HG03280 (cell line): ENCODE results near the gene TNFRSF13B.
"Not testable (repeated sequence)": the region's sequence is repeated elsewhere in the genome, so short reads cannot be mapped to it uniquely, and the experiment has no call there.

Experiments used
- ATAC-seq: cut with Tn5 transposase; IDR thresholded peaks from one replicate; pipeline ENCODE4 v1.9.1; 2021; ENCODE audit warnings: mild to moderate bottlenecking, moderate library complexity; ENCODE audit not compliant: unreplicated experiment

TNFRSF13B gene

GRCh38 chr17:16961792-16962191, 10.1 kb downstream of the TNFRSF13B start:
- ATAC-seq: no peak

DNA sequence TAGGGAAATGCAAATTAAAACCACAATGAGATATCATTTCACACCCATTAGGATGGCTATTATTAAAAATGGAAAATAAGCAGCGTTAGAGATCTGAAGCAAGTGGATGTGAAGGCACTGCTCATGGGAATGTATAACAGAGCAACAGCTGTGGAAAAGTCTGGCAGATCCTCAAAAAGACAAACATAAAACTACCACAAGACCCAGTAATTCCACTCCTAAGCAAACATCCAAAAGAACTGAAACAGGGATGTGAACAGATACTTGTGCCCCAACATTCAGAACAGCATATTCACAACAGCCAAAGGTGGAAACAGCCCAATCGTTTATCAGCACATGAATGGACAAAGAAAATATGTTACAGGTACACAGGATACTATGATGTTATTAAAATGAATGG, 10.9 kb downstream of the TNFRSF13B start:
- ATAC-seq: not testable (repeated sequence)

GRCh38 chr17:16955011-16955410, 16.9 kb downstream of the TNFRSF13B start:
- ATAC-seq: not testable (repeated sequence)

- no peak for ATAC-seq
Observed at GRCh38 chr17:16954521-16954920, 17.4 kb downstream of the TNFRSF13B start.

DNA sequence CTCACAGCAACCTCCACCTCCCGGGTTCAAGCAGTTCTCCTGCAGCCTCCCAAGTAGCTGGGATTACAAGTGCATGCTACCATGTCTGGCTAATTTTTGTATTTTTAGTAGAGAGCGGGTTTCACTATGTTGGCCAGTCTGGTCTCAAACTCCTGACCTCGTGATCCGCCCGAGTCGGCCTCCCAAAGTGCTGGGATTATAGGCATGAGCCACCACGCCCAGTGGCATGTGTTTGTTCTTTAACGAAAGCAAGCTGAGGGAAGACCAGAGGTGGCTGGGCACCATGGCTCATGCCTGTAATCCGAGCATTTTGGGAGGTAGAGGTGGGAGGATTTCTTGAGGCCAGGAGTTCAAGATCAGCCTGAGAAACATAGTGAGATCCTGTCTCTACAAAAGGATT, 18.1 kb downstream of the TNFRSF13B start:
- ATAC-seq: no peak

DNA sequence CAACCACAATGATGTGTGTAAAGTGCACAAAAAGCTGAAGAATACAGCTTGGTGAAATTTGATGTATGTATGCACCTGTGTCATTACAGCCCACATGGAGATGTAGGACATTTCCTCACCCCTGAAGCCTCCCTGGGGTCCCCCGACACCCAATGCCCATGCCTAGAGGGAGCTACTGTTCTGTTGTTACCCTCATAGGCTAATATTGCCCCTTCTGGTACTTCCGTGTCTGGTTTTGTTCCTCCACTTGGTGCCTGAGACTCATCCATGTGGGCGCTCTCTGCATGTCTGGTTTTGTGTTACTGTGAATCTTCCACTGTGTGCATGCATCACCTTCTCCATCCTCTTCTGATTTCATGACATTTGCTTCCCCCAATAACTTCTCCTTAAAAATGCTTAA, 18.6 kb downstream of the TNFRSF13B start:
- no peak for ATAC-seq

- ATAC-seq: no peak
Observed at GRCh38 chr17:16952401-16952800, 19.5 kb downstream of the TNFRSF13B start.

DNA sequence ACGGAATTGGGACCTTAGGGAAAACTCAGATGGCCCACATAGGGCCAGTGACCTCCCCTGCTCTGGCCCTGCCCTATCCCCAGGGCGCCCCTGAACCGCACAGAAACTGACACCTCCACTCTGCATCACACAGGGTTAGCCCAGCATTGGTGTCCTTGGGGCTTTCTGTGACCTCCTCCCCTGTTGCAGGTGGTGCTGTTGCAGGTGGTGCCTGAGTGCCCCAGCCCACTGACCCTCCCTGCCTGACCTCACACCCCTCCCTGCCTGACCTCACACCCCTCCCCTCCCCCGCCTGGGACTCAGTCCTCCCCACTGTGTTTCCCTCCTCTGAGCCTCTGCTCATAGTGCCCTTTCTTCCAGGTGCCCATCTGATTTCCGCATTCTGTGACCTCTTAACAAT, 21.4 kb downstream of the TNFRSF13B start:
- ATAC-seq: no peak

DNA sequence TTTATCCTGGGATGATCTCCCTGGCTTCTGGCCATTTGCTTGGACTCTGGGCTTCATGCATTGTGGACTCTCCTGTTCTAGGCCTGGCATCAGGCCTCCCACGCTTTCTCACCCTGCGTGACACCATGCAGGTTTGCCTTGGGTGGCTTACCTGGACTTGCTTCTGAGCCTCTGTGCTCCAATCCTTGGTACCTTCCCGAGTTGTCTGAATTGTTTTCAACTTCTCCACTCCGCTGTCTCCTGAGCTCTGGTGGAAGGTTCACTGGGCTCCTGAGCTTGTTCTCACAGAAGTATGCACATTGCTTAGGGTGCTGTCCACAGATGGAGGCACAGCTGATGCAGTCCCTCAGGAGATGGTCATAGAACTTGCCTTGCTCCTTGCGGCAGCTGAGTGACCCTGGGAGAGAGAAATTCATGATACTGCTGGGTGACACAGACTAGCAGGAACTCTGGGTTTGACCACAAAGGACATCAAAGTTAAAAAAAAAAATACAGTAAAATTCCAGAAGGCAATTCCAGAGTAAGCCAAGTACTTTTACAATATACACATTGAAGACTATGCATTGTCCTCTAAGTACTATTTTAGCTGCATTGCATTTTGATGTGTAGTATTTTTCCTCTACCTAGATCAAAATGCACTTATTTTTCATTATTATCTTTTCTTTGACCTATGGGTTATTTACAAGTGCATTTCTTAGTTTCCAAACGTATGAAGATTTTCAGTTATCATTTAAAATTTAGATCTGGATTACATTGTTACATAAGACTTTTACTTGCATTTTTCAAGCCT, 23.1 kb downstream of the TNFRSF13B start:
- ATAC-seq: no peak

DNA sequence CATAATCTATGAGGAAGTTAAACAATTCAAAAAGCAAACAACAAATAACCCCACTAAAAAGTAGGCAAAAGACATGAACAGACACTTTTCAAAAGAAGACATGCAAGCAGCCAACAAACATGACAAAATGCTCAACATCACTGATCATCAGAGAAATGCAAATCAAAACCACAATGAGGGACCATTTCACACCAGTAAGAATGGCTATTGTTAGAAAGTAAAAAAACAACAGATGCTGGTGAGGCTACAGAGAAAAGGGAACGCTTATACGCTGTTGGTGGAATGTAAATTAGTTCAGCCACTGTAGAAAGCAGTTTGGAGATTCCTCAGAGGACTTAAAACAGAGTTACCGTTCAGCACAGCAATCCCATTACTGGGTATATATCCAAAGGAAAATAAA, 24.4 kb downstream of the TNFRSF13B start:
- ATAC-seq: no peak

GRCh38 chr17:16945663-16946218, 26.2 kb downstream of the TNFRSF13B start:
- ATAC-seq: no peak

DNA sequence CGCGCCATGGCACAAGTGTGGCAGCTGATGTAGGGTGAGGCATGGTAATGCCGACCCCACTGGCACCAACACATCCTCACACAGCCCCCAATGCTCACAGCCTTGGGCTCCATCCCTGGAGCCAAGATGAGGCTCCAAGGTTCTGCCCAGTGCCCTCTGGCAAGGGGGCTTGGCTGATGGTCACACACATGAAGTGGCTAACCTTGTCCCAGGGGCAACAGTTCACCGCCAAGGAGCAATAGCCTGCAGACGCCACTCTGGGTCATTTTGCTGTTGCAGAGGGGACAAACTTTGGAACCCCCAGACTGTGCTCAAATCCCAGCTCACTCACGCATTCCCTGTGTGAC, 26.8 kb downstream of the TNFRSF13B start:
- no peak for ATAC-seq

GRCh38 chr17:16944334-16945135, 27.4 kb downstream of the TNFRSF13B start:
- ATAC-seq: no peak

DNA sequence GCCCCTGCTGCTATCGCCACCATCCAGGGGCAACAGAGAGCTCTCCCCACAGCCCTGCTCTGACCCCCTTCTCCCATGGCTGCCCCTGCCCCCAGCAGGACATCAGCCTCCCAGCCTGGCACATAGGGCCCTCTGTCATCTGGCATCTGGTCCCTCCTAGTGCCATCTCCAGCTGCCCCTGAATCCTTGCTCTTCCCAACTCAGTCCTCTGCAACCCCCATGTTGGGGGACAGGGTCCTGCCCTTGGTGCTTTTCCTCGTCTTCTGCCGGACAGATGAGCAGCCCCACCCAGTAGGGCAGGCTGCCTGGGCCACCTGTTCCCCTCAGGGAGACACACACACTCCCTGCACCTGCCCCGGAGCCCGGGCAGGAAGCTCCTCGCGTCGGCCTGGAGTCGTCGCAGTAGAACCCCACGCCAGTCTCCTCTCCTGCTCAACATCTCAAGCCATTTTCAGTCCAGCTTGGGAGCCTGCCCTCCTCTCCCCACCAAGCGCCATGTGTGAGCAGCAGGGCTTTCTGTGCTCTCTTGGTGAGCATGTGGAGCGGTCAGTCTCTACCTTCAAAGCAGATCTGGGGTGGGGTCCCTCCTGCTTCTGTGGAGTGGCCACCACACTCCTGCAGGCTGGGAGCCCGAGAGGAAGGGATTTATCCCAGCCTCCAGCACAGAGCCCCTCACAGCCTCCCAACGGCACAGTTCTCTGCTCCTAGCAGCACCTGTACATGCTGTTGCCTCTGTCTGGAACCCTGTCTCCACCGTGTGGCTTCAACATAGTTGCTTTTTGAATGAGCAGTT, 28.2 kb downstream of the TNFRSF13B start:
- ATAC-seq: no peak

DNA sequence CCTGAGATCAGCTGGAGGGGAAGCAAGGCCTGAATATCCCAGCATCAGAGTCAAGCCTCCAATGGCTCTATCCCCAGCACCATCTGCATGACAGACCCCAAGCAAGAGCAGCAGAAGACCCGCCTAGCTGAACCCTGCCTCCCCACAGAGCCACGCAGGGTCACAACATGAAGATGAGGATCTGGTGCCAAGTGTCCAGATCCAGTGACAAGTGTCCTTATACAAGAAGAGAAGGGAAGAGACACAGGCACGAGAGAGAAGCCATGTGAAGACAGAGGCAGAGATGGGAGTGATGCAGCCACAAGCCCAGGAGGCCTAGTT, 28.9 kb downstream of the TNFRSF13B start:
- no peak for ATAC-seq

DNA sequence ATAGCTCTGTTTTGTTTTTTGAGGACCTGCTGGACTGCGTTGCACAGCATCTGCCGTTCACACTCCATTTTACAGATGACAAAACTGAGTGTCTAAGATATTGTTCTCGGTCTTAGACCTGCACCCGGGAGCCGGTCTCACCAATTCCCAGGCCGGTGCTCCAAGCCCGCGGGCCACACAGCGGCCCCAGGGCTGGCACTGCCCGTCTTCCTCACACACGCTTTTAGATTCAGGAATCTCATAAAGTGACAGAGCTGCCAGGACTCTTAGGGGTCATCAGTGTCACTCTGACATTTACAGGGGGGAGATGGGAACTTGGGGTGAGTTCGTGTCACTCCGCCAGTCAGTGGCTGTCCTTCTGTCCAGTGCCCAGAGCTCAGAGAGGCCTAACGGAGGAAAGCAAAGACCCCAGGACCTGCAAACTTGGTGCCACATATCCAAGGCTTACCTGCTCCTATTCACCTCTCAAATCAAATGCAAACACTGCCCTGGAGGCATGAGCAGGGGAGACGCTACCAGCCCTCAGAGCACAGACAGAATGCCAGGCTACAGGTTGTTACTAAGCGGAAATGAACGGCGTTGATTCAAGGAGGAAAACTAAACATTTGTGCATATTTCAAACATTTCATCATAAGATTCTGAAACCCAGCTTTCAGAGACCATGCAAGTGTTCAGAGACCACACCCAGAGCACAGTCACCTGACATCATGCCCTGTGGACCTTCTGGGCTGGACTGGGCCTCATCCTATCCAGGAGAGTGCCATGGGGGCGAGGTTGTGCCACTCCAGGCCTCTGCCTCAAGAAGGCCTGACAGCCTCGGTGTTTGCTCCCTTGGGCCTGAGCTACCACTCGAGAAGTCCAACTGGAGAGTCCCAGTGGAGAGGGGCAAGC, 29.5 kb downstream of the TNFRSF13B start:
- no peak for ATAC-seq

DNA sequence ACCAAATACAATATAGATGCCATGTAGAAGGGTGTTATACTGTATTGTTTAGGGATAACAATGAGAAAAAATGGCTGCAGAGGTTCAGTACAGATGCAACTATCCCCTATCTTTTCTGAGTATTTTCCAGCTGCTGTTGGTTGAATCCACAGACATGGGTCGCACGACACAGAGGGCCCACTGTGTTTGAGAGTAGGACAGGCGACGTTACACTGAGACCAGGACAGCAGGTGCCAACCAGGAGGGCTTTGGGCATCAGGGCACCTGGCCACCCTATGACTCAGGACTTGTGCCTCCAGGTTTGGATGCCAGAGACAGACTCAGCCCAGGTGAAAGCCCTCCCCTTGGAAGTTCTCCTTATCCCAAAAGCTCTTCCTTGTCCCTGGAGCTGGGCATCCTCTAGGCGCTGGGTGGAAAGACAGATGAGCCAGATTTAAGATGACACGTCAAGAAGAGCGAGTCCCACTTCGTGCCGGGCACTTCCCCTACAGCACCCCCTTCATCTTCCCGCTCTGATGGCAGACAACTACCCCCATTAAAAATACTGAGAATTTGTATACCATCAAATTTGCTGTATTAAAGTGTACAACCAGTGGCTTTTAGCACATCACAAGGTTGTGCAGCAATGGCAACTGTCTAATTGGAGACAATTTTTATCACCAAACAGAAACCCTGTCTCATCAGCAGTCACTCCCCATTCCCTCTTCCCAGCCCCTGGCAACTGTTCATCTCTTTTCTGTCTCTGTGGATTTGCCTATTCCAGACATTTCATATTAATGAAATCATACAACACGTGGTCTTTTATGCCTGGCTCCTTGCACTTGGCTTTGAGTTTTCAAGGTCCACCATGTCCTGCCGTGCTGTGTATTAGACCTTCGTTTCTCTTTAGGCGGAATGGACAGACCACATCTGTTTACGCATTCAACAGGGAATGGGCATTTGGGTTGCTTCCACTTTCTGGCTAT, 30.6 kb downstream of the TNFRSF13B start:
- ATAC-seq: no peak

DNA sequence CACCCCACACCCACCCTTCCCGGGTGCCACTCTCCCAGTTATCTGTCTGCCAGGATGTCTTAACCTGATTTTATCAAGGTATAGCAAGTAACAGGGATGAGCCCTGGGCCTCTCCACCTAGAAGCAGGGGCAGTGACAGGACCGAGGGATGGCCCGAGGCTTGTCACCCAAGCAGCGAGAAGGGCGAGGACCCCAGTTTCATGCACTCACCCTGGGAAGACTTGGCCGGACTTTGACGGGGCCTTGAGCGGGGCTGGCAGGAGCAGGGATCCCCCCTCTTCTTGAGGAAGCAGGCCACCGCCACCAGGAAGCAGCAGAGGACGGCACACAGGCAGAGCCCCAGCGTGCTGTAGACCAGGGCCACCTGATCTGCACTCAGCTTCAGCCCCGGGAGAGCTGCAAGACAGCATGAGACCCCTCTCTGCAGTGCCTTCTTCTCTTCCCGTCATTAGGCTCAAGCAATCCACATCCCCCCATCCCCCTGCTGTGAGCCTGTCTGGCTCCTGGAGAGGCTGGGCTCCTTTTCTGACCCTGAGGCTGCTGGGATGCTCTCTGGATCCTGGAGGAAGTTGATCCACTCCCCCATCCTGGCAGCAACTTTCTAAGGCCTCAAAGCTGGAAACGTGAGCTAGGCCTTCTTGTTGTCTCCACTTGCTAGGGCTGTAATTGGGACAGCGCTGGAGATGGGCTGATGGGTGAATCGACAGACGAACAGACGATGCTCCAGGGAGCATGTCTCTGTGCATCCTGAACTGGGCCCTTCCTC, 31.6 kb downstream of the TNFRSF13B start:
- ATAC-seq: no peak
